ENCODE data around the gene FHIT. TPM values are rescaled to one million over a fixed set of nuclear protein-coding genes. Genes with fewer than 3 reads are reported as not detected.

The FHIT gene
- total and polyA plus RNA-seq, 2 of the 4 experiments (the other 2 are of a cell fraction): 0.07 TPM; not detected in 1

DNA sequence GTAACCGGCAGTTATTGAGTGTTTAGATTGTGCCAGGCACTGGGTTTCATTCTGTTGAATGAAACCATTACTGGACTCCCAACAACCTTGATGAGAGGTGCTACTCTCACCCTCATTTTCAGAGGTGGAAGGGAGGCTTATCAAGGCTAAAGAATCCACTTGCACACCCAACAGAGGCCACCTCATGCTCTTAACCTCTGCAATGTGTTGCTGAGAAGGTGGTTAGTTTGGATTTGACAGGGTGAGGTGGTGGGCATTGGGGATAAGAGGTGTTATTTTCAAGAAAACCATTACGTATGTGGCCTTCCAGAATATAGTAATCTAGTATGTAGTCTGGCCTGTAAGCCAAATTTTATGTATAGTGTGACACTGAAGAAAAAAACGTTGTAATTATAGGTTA is 73.1 kb downstream of the FHIT start:
- in situ Hi-C loops (cut with MboI; ENCODE audit: low sequenced_read_pairs): no loop called here
- CTCF ChIA-PET: no interaction called here

More for the DNA sequence above, 73.1 kb downstream of the FHIT start:
- H2AK5ac ChIP-seq (ENCODE audit: low read depth, low read length): no peak overlapping the region
- no peaks in the 10 kb centered on the region for H3K9me3 ChIP-seq (ENCODE audit: control insufficient read depth, insufficient read depth, low read length)
- no peaks in the 10 kb centered on the region for H3K9me1 ChIP-seq (ENCODE audit: insufficient read depth, low read length)
- no peak overlapping the region for H3K27ac ChIP-seq (ENCODE audit: insufficient read depth, low read length)
- intact Hi-C loops (cut with micrococcal nuclease) (no loop called here), dilution Hi-C loops (cut with HindIII; ENCODE audit: low sequenced_read_pairs, unreplicated experiment) (no loop called here)
- ATAC-seq (ENCODE audit: low read depth) (no peak), DNase-seq (no peak)
- no peak overlapping the region for H2BK20ac ChIP-seq (ENCODE audit: low read depth, low read length)
- H2BK15ac ChIP-seq (ENCODE audit: low read depth, low read length): no peak overlapping the region
- H3K14ac ChIP-seq (replicated peaks; ENCODE audit: low read depth, low read length): no peak overlapping the region
- no peak overlapping the region for H4K8ac ChIP-seq (ENCODE audit: low read depth in 2 of 2, low read length in 2 of 2)
- no peak for TF ChIP-seq RAD21 (IDR thresholded peaks at IDR 0.05; ENCODE audit: low read length)
- TF ChIP-seq MXI1 (IDR thresholded peaks at IDR 0.05; ENCODE audit: borderline replicate concordance, low read depth, low read length): no peak
- no peak for TF ChIP-seq SMC3 (IDR thresholded peaks at IDR 0.05; ENCODE audit: low read depth, low read length)
- TF ChIP-seq BHLHE40 (IDR thresholded peaks at IDR 0.05; ENCODE audit: low read depth, low read length): no peak
- no peak for TF ChIP-seq POLR2A (IDR thresholded peaks at IDR 0.05; ENCODE audit: low read depth, low read length)
- TF ChIP-seq, protein P1, sequence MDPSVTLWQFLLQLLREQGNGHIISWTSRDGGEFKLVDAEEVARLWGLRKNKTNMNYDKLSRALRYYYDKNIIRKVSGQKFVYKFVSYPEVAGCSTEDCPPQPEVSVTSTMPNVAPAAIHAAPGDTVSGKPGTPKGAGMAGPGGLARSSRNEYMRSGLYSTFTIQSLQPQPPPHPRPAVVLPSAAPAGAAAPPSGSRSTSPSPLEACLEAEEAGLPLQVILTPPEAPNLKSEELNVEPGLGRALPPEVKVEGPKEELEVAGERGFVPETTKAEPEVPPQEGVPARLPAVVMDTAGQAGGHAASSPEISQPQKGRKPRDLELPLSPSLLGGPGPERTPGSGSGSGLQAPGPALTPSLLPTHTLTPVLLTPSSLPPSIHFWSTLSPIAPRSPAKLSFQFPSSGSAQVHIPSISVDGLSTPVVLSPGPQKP (IDR thresholded peaks at IDR 0.05; ENCODE audit: borderline replicate concordance, low read depth, low read length): no peak
- TF ChIP-seq CEBPB (IDR thresholded peaks at IDR 0.05; ENCODE audit: low read depth, low read length): no peak
- TF ChIP-seq, protein P2, sequence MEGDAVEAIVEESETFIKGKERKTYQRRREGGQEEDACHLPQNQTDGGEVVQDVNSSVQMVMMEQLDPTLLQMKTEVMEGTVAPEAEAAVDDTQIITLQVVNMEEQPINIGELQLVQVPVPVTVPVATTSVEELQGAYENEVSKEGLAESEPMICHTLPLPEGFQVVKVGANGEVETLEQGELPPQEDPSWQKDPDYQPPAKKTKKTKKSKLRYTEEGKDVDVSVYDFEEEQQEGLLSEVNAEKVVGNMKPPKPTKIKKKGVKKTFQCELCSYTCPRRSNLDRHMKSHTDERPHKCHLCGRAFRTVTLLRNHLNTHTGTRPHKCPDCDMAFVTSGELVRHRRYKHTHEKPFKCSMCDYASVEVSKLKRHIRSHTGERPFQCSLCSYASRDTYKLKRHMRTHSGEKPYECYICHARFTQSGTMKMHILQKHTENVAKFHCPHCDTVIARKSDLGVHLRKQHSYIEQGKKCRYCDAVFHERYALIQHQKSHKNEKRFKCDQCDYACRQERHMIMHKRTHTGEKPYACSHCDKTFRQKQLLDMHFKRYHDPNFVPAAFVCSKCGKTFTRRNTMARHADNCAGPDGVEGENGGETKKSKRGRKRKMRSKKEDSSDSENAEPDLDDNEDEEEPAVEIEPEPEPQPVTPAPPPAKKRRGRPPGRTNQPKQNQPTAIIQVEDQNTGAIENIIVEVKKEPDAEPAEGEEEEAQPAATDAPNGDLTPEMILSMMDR (conservative IDR thresholded peaks at IDR 0.05; ENCODE audit: low read depth, low read length): no peak
- H3K4me3 ChIP-seq (ENCODE audit: insufficient read depth, low read depth, low read length): no peak overlapping the region
- H3K36me3 ChIP-seq (ENCODE audit: control insufficient read depth, insufficient read depth, low read length): no peaks in the 10 kb centered on the region
- no peak overlapping the region for H2BK5ac ChIP-seq (ENCODE audit: low read depth, low read length, poor library complexity, severe bottlenecking)
- no peak overlapping the region for H2BK120ac ChIP-seq (ENCODE audit: low read depth, low read length)
- no peaks in the 10 kb centered on the region for H3K4me1 ChIP-seq (ENCODE audit: control insufficient read depth, insufficient read depth, low read length)
- no TSS peak for BruUV-seq (replicated peaks)
- no peak overlapping the region for H3K56ac ChIP-seq (ENCODE audit: extremely low read depth, insufficient read depth, low read length)
- no peaks in the 10 kb centered on the region for H3K79me1 ChIP-seq (ENCODE audit: low read depth in 1 of 2, low read length in 2 of 2)
- H3K4ac ChIP-seq (ENCODE audit: low read depth, low read length): no peak overlapping the region
- no peak overlapping the region for H3K9ac ChIP-seq (ENCODE audit: low read depth, low read length)
- no peak overlapping the region for H2AK9ac ChIP-seq (replicated peaks; ENCODE audit: low read depth, low read length, poor library complexity)
- no peak overlapping the region for H4K5ac ChIP-seq (ENCODE audit: low read depth, low read length)
- H3K23ac ChIP-seq (ENCODE audit: low read depth, low read length): no peak overlapping the region
- H4K20me1 ChIP-seq (ENCODE audit: insufficient read depth, low read length): no peaks in the 10 kb centered on the region
- no CpG with 5 or more reads among the region's 3 CpGs for whole genome bisulfite sequencing, 2 experiments (ENCODE audit: extremely low coverage in 2 of 2, insufficient read length in 1 of 2)
- H3K4me2 ChIP-seq (ENCODE audit: low read depth, low read length): no peak overlapping the region
- no peak overlapping the region for H3K18ac ChIP-seq (ENCODE audit: low read depth, low read length)
- POLR2A ChIA-PET (ENCODE audit: unreplicated experiment): no interaction called here
- H4K91ac ChIP-seq (ENCODE audit: insufficient read depth, low read depth, low read length): no peak overlapping the region
- H2AFZ ChIP-seq (replicated peaks; ENCODE audit: low read length, poor library complexity): no peak overlapping the region
- no peaks in the 10 kb centered on the region for H3K27me3 ChIP-seq (ENCODE audit: control insufficient read depth, insufficient read depth, low read length)
